ENCODE data around the gene LYST.
"Not testable (repeated sequence)": the region's sequence is repeated elsewhere in the genome, so short reads cannot be mapped to it uniquely, and the experiment has no call there.

Gene LYST

GRCh38 chr1:235763962-235764361 lies 102.7 kb downstream of the LYST start:
- DNase-seq (ENCODE audit: low read depth): no peak

GRCh38 chr1:235759336-235759735 lies 107.4 kb downstream of the LYST start:
- DNase-seq (ENCODE audit: low read depth): no peak

DNA sequence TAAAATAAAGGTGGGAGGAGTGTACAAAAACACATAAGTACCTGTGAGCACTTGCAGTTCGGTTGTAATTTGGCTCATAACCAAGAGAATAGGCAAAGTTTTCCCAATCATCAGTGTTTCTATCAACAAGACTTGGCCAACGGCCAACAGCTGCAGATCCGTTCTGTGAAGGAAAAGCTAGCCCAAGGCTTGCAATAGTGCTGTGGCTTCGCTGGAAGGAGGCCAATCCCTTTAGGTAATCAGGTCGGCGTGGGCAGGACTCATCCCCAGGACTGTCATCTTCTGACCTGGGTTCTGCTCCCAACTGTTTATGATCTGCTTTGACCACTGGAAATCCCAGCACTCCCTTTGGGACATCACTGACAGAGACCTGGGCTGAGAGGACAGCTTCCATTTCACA lies 107.8 kb downstream of the LYST start:
- DNase-seq (ENCODE audit: low read depth): no peak

DNA sequence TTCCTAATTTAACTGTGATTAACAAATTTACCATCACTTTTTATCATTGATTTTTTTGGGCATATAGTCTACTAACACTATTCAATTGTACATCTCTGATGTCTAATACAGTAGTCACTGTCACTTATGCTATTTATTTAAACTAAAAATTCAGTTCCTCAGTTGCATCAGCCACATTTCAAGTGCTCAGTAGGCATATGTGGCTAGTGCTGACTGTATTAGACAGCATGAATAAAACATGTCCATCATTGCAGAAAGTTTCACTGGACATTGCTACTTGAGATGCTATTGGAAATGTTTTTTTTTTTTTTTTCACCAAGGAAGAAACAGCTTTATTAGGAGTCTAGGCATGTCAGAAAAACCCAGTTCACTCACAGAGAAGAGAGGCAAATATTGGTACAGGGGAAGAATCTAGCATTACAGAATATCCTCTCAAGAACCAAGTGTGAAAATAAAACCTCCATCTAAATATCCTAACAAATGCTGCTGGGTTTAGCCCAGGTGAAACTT lies 109.1 kb downstream of the LYST start:
- DNase-seq (ENCODE audit: low read depth): no peak

DNA sequence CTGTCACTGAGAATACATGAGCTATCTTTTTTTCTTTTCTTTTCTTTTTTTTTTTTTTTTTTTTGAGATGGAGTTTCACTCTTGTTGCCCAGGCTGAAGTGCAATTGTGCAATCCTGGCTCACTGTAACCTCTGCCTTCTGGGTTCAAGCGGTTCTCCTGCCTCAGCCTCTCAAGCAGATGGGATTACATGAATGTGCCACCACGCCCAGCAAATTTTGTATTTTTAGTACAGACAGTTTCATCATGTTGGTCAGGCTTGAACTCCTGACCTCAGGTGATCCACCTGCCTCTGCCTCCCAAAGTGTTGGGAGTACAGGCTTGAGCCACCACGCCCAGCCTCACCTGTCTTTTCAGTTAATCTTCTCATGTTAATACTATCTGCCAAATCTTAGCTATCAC lies 112.5 kb downstream of the LYST start:
- not testable (repeated sequence) for DNase-seq (ENCODE audit: low read depth)

DNA sequence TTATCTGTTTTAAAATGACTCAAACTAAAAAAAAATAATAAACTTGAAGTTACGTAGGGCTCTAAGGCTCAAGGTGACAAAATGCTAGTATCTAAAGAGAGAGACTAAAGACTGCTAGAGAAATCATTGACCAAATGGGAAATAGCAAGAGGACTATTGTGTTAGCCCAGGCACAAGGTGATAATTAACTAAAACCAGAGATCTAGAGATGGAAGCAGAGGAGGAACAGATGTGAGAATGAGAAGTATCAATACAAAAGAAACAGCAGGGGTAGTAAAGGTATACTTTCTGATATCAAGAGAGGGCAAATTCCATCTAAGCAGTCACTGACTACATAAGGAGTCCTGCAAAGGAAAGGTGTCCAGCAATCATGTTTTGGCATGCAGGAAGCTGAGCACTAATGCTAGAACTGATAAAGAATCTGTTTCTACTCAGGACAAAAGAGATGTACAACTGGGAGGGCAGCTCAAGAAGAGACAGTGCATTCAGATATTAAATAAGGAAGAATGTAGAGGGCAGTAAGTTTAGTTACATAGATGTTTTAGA lies 116.9 kb downstream of the LYST start:
- DNase-seq (ENCODE audit: low read depth): no peak

GRCh38 chr1:235748747-235749146 lies 118.0 kb downstream of the LYST start:
- DNase-seq (ENCODE audit: low read depth): no peak

GRCh38 chr1:235746245-235746644 lies 120.5 kb downstream of the LYST start:
- no peak for DNase-seq (ENCODE audit: low read depth)

DNA sequence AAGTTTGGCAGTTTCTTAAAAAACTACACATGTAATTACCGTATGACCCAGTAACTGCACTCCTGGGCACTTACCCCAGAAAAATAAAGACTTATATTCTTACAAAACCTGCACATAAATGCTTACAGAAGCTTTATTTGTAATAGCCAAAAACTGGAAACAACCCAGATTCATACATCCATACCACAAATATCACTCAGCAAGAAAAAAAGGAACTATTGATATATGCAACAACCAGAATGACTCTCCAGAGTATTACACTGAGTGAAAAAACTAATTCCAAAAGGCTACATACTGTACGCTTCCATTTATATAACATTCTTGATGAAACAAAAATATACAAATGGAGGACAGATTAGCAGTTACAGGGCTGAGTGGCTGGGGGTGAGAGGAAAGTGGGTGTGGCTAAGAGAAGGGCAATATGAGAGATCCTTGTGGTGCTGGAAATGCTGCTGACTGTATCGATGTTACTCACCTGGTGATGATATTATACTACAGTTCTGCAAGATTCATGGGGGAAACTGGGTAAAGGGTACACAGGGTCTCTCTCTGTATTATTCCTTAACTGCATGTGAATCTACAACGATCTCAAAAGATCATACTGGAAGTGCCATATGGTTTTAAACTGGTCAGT lies 121.1 kb downstream of the LYST start:
- DNase-seq (ENCODE audit: low read depth): no peak

DNA sequence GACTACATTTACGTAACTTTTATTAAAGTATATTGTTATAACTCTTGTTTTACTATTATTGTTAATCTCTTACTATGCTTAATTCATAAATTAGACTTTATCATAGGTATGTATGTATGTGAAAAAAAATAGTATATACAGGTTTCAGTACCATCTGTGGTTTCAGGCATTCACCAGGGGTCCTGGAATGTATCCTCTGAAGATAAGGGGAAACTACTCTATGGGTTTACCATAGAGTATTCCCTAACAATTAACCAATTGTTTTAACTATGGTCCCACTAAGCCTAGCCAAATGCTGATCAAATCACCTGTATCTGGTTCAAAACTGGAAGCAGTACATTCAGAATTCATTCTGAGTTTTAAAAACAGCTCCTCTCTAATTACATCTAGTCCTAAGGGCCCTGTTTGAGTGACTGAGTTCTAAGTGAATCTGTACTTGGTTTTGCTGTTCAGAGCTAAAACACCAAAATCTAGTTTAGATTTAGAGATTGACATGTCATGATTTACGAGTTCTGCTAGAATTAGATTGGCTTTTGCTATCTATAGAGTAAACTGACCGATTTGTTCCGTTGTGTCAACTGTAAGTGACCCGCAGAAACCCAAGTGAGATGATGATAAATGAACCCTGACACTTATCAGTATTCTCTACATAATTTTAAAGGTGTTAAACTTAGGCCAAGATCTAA lies 123.6 kb downstream of the LYST start:
- no peak for DNase-seq (ENCODE audit: low read depth)

- no peak for DNase-seq (ENCODE audit: low read depth)
Measured at GRCh38 chr1:235741294-235741693, 125.4 kb downstream of the LYST start.

DNA sequence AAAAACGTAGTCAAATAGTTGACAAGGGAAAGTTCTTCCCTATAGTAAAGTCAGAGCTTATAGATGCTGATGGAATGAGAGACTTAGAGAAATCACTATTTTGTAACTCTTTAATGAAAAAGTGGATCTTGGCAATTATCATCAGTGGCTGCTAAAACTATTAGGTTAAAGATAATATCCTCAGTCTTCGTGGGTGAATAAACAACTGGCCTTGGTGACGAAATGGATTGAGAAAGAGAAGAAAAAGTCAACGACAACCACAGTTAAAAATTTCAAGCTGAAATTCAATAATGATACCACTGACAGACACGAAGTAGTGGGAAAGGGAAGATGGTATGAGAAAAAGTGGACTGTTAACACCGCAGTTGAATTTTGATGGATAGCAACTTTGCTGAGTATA lies 127.1 kb downstream of the LYST start:
- no peak for DNase-seq (ENCODE audit: low read depth)

GRCh38 chr1:235739124-235739523 lies 127.6 kb downstream of the LYST start:
- no peak for DNase-seq (ENCODE audit: low read depth)

- no peak for DNase-seq (ENCODE audit: low read depth)
Measured at GRCh38 chr1:235737751-235738150, 129.0 kb downstream of the LYST start.

DNA sequence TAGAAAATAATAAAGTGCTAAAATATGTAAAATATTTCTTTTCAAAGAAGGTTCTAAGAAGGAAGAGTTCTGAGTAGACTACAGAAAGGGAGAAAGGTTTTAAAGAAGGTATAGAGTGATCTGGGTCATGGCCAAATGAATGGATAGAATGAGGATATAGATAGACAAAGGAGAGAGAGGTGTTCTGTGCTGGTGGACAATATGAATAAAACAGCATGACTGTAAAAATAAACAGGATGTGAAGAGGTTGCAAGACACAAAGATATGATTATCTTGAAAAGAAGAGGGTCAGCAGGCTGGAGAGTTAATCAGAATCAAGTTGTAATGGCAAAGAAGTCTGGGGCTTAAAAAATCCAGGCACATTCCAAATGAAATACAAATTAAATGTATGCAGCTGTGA lies 130.4 kb downstream of the LYST start:
- no peak for DNase-seq (ENCODE audit: low read depth)

DNA sequence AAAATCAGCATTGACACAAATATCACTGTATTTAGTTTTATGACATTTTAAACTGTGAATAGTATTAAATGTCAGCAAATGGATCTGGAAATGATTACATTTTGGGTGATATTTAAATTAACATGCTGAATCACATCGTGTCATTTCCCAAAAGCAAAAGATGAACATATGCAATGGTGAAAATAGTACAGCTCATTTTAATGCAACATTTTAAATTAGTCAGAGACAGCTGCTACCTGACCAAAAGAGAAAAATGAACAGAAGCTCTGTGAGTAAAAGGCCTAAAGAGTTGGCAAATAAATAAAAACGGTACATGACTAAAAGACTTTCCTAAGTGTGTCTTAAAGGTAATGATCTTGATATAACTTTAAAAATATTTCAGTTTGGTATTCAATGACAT lies 131.1 kb downstream of the LYST start:
- DNase-seq (ENCODE audit: low read depth): no peak

DNA sequence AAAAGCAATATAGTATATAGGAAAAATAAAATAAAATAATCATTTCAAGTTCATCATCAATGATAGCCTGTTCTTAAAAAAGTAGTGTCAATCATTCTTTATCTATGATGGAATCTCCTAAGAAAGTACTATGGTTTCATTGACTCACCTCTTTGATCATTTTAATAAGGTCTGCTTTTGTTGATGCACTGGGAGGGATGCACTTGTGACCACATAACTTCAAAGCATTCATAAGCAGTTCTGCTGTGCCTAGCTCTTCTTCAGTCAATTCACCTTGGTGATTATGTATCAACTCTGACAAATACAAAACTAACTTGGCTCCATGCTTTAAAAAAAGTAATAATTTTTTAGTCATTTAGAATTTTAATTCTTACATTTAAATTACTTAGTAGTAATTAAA lies 132.4 kb downstream of the LYST start:
- DNase-seq (ENCODE audit: low read depth): no peak

DNA sequence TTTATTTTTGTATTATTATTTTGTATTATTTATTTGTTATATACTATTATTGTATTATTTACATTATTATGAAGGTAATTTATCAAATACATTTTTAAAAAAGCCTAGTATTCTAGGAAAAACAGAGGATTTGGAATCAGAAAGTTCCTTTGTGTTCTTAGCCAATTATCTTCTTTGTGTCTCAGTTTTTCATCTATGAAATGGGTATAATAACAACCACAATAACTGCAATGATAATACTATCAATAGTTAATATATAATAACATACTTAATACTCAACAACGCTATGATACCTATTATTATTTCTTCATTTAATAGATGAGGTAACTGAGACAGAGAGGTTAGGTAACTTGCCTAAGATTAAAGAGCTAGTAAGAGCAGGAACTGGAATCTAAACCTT lies 136.7 kb downstream of the LYST start:
- no peak for DNase-seq (ENCODE audit: low read depth)

DNA sequence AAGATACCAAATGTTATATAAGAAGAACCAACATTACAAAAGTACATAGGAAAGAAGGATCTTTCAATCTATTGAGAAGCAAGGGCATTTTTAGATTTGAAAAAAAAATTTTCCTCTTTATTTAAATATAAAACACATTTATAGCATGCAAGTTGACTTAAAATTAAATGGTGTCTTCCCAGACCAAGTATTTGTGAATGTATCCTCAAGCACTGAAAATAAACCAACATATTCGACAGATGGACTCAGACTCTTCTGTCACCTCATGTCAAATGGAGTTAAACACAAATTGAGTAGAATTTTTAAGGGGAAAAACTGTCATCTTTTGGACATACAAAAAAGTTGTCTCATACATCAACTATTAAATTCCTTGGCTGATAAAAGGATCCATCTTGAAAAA lies 140.1 kb downstream of the LYST start:
- no peak for DNase-seq (ENCODE audit: low read depth)

DNA sequence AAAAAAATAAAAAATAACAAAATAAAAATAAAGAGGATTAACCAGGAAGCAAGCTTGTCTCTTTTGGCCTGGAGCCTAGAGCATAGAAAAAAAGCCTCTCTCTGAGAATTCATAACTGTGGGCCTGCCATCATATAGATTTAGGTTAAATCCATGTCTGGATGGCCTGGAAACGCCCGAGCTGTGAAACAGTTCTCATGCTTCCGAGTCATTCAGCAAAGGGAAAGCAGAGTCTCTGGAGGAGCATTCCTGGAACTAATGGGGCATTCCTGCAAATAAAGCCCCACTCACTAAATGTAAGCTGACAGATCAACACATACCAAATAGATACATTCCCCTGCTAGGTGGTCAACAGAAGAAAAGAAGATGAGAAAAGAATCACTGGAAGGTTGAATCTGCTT lies 141.3 kb downstream of the LYST start:
- DNase-seq (ENCODE audit: low read depth): no peak

GRCh38 chr1:235724730-235725129 lies 142.0 kb downstream of the LYST start:
- DNase-seq (ENCODE audit: low read depth): no peak

DNA sequence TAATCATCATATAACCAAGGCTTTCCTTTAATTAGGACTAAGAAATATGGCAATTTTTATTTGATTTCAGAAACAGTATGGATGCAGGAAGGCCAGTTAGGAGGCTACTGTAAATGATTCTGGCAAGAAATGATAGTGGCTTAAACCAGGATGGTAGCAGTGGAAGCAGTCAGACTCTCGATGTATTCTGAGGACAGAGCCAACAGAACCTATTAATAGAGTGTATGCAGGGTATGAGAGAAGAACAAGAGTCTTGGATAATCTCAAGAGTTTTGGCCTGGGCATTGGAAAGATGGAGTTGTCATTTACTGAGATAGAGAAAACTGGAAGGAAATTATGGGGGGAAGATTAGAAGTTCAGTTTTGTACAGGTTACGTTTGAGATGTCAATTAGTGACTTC lies 143.8 kb downstream of the LYST start:
- DNase-seq (ENCODE audit: low read depth): no peak

GRCh38 chr1:235721982-235722381 lies 144.7 kb downstream of the LYST start:
- no peak for DNase-seq (ENCODE audit: low read depth)

- no peak for DNase-seq (ENCODE audit: low read depth)
Measured at GRCh38 chr1:235720544-235720943, 146.2 kb downstream of the LYST start.
